ENCODE results near the gene IL16.
A peak's percentile ranks its signal among the peaks of the same experiment; 100 is the strongest.

The IL16 gene

DNA sequence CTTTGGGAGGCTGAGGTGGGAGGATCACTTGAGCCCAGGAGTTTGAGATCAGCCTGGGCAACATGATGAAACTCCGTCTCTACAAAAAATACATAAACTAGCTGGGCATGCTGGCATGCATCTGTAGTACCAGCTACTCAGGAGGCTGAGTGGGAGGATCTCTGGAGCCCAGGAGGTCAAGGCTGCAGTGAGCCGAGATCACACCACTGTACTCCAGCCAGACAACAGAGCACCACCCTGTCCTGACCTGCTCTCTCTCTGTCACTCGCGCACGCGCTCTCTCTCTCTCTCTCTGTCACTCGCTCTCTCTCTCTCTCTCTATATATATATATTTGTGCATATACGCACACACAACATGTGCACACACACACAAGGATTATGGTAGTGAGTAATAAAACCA lies 61.8 kb downstream of the IL16 start:
- no peak for DNase-seq

DNA sequence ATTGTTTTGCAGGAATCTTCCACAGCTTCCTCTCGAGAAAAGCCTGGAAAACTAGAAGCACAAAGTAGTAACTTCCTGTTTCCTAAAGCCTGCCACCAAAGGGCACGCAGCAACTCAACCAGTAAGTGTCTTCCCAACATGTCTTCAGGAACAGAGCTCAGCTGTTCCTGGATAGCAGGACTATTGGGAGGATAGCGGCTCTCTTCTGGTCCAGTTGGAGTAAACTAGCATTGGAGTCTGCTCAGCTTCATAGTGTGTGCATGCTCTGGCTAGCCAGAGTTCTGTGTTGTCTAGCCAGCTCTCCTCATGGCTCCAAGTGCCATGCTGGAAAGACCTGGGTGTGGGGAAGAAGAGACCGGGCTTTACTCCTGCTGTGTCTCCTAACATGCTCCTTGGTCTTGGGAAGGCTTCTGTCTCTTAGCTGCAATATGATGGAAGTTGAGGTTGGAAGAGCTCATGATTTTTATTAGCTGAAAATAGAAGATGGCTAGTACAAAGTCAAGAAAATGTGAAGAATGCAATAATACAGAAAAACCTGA lies 63.1 kb downstream of the IL16 start:
- DNase-seq: no peak

DNA sequence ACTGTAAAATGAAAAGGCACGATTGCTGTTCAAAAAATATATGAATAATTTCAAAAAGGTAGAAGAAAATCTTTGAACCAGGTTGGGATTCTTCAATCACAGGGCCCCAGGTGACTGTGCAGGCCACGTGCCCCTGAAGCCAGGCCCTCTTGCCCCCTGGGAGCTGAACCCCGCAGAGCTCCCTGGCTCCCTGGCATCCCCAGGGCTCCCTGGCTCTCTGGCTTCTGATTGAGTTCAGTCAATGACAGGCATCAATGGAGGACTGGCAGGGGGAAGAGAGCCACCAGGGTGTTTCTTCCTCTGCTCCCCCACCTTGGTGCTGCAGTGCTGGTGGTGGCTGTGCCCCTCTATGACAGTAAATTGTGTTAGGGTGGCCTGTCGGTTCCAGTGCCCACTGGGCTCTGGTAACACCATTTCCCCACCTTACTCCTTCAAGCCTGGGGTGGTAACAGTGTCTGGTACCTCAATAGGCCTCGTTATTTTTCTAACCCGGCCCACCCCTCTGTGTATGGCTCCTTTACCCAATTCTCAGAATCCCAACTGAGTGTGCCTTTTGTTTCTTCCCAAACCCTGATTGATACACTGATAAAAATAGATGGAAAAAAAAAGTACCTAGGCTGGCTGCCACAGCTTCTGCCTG lies 64.6 kb downstream of the IL16 start:
- no peak for DNase-seq

DNA sequence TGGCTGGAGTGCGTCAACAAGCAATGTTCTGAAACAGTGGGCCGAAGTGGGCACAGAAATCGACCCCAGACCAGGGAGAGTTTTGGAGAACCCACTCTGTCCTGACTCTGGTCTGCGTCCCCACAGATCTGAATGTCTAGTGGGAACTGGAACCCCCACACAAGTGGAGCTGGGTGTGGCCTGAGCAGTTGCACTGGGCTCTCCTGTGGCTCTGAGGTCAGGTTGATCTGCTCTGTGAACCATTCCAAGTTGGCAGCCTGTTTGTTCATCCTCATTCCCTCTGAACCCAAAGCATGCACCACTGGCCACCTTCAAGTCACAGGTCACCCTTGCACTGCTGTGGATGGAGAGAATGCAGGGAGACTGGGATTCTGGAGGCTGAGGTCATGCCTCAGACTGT lies 66.8 kb downstream of the IL16 start:
- DNase-seq: no peak

DNA sequence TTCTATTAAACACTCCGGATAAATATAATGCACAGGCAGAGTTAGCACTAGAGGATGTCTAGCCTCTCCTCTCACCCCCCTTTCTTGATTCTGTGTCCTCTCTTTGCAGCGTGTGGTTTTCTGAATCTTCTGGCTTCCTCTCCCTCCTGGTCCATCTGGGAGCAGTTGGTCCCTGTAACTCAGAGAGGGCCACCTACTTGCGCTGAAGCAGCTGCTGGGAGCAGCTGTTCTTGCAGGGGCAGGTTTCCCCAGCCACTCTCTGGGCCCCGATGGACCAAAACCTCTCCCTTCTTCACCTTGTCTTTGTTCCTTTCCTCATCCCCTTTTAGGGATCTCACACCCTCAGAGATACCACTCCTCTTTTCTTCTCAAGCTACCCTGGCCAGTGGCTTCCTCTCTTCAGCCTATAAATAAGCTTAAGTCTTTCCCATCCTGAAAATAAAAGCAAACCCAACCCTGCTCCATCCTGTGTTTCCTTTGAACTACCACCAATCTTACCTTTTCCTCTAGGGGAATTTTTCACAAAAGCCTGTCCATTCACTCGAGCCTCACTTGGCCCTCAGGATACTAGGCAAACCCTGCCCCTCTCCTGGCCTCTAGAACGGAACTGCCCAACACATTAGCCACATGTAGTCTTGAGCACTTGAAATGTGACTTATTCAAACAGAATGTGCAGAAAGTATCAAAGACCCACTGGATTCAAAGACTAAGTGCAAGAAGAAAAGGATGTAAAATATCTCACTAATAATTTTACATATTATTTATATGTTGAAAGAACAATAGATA lies 67.6 kb downstream of the IL16 start:
- no peak for DNase-seq

DNA sequence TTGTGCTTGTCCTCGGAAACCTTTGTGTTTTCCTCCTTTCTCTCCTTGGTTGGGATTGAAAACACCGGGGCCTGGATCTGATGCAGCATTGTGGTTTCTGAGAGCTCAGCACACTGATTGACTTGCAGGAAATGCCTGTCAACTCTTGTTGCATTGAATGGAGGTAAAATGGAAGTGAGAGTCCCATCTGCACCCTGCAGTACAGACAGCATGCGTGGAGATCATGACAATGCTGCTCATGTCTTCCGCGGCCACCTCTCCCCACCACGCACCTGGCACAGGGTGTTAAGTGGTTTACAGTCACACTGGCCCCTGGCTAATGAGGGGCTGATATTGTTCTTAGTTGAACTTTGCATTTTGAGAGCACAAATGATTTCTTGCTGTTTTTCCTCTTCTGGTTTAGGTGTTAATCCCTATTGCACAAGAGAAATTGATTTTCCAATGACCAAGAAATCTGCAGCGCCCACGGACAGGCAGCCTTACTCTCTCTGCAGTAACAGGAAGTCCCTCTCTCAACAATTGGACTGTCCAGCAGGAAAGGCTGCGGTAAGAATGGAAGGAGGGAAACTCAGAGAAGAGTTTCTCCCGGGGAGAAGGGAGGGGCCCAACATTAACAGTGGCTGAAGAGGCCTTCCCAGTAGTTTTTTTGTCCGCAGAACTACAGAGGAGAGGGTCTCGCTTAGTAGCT lies 68.7 kb downstream of the IL16 start:
- DNase-seq: no peak

DNA sequence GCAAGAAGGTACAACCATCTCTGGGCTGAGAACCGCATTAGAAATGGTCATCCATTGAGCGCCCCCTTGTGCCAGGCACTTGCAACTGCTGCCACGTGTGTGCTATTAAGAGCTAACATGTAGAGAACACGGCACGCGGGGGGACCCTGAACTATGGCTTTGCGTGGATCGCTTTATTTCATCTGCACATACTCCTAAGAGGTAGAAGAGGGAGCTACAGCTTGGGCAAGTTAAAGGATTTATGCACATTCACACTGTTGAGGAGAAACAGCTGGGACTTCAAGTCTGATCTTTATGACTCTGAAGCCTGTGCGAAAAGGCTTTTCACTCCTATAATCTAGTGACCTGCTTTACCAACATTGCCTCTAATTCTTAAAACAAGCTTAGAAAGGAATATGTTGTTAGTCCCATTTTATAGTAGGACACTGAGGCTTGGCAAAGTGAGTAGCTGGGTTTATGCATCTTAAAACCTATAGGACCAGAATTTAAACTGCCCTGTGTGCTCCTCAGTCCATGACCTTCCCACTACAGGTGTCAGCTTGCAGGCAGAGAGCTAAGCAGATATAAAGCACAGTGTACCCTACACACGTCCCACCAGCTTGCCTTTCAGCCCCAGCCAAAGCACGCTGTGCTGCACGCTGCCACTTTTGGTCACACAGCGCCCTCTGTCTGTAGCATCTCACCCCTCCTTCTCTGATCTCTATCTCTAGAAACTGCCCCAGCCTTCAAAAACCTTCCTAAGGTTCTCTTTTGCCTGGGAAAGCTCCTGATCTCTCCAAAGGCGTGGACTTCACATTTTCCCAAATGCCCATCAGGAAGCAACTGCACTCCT lies 69.5 kb downstream of the IL16 start:
- peak; percentile 77 for DNase-seq

DNA sequence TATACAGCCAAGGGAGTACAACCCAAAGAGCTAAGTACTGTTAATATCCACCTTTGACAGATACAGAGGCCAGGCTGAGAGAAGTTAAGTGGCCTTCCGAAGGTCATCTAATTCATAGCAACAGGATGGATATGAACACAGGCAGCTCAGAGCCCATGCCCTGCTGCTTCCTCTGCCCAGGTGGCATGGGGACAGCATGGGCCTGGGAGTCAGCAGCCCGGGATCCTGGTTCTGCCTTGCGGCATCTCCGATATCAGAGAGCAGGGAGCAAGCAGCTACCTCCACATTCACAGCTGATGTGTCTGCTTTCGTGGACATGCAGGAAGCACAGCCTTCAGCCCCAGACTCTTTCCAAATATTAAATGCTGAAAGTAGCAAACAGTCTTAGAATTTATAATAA lies 71.7 kb downstream of the IL16 start:
- no peak for DNase-seq

DNA sequence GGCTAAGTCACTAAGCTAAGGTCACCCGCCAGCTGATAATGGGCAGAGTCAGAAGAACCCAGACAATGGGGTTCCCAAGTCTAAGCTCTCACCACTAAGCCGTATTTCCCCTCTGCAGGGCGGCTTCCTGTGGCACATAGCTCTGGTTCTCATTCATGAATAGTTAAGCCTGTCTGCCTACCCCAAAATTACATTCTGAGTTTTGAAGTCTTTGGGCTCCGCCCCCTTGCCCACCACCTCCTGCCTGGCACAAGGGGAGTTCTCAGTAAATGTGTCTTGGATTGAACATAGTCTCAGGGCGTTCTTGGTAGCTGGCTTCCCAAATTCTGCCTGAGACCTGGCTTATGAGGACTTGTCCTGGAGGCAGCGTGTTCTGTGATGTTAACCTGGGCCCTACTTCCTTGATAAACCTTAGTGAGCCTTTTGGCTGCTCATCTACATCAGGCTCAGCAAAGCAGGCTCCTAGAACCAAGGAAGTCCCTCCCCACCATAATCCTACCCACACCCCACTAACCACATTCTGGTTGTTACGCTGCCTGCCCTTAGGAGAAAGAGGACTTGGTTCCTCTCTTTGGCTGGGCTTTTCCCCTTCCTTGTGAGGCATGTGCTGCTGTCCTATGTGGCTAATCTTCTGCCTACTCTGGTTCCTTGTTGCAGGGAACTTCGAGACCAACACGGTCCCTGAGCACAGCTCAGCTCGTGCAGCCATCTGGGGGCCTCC lies 72.4 kb downstream of the IL16 start:
- no peak for DNase-seq

DNA sequence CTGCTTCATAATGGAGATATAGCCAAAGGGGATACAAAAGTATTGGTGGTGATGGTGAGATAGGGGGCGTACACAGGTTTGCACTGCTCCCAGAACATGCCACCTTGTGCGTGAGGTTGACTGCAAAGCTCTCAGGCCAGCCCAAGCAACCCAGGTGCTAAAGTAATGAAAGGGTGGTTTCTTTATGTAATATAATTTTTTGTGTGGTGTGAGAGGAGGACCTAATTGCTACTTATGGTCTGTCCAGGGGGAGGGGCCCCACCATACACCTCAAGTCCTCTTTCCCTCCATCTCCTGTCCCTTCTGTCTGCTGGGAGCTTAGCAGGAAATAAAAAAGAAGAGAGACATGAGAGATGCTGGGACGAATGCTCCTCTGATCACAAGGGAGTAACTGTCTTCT lies 73.5 kb downstream of the IL16 start:
- no peak for DNase-seq

DNA sequence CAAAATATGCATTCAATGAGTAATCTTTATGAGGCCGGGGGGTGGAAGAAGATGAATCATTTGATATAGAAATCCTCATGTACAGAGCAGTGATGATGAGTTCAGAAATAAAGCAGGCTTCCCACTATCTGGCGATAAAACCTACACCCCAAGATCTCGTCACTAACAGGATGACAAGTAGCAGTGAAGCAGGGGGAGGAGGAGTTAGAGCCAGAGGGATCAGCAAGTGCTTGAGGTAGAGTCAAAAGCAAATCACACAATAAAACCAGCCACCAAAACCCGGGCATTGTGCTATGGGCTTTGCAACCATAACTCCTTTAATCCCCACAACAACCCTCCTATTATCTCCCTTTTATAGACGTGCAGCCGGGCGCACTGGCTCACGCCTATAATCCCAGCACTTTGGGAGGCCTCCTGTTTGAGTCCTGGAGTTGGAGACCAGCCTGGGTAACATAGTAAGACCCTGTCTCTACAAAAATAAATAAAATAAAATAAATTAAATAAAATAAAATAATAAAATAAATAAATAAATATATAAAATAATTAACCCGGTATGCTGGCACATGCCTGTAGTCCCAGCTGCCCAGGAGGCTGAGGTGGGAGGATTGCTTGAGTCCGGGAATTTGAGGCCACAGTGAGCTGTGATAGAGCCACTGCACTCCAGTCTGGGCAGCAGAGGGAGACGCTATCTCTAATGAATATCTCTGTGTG lies 74.3 kb downstream of the IL16 start:
- no peak for DNase-seq

DNA sequence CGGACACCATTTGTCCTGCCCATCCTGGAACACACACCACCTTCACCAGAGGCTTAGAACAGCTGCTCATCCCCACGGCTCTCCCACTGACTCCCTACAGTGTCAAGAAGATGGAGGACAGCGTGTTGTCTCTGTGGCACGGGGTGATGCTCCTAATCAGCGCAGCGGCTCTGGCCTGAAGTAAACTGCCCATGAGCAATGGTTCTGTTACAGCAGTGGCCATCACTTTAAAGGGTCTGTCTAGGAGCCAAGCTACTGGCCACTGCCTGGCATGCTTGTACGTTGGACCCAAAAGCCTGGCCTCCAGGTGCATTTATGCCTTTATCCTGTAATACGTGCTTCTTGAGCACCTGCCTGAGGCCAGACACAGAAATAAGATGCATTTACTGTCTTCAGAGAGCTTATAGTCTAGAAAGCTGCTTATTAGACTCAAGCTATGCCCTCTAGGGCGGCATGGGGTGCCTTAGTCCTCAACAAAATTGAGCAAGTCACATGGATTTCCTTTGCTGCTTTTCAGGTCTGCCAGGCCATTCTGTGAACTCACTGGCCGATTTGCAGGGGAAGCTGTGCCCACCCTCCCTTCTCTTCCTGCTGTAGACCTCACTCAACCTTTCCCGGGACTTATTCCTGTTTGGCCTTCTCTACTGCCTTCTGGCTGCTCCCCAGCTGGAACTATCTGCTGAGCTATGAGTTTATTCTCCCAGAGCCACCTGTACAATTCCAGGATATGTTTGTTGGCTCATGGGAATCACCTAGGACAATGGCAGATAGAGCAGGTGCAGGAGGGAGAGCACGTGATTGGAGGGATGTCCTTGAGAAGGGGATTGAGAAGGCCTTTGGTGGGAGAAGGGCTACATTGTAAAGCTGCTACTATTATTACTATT lies 75.3 kb downstream of the IL16 start:
- DNase-seq: no peak

DNA sequence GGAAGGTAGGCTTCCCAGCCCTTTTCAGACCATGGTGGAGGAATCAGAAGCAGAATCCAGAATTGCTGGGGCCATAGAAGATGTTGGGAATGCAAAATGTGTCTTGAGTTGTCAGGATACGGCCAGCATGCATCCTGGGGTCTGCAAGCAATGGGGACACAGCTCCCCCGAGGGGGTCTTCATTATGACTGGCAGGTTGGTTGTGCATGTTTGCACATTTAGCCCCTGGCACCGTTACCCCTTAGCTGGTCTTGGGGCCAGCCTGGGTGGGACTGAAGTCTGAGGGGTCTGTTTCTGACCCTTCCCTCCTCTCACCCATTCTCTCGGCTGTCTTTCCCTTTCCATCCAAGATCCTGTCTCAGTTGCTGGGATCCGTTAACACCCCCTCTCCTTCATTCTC lies 76.5 kb downstream of the IL16 start:
- DNase-seq: no peak

DNA sequence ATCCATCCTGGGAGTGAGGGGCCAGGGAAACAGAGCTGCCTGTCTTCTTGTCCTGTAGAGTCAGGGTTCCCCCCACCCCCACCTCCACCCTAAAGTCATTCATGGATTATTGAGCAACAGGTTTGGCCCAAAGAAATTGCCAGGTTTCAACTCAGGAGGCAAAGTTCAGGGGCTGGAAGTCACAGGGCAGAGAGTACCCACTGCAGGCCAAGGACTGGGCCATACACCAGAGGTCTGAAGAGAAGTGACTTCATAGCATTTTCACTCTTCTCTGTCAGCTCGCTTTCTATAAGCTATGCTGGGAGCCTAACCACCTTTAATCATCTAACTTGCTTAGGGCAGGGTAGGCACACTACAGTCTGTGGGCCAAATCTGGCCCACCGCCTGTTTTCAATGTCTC lies 77.2 kb downstream of the IL16 start:
- DNase-seq: no peak

DNA sequence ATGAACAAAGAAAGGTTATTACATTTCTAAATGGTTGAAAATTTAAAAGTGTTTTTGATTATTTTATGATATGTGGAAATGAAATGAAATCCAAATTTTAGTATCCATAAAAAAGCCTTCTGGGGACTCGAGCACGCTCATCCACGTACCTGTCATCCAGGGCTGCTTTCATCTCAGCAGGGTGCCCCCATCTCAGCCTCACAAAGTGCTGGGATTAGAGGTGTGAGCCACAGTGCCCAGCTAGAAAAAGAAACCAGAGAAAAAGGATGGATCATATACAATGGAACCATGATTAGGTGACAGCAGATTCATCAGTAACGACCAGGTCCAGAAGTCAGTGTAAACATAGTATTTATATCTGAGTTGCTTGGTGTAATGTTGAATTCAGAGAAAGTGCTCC lies 77.6 kb downstream of the IL16 start:
- DNase-seq: no peak

DNA sequence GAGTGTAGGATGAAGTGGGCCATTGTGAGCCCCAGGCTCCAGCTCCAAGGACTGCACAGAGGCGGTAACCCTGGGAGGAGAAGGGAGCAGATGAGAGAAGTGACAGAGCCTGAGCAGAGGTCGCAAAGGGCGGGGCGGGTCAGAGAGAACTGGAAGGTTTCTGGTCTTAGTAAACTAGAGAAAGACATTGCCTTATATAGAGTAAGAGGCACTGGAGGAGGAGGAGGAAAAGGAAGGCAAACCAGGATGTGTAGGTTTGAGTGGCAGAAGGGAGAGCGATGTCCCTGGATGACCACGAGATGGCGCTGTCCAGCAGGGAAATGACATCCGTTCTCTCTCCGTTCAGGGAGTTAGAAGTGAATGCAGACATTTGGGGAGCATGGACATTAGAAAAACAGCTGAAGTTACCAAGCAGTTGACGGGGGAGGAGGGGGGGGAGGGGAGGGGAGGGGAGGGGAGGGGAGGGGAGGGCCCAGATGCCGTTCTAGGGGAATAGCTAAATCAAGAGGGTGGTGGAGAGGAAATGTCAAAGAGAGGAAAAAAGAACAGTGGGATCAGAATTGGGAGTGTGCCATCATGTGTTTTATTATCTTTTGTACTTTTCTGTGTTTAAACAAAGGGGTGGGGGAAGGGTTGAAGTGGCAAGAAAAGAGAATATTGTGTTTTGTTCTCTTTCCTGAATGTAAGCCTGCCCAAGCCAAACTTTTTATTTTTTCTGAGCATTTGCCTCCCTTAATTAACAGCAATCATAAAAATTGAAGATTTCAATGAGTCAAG lies 78.4 kb downstream of the IL16 start:
- peak; percentile 29 for DNase-seq

DNA sequence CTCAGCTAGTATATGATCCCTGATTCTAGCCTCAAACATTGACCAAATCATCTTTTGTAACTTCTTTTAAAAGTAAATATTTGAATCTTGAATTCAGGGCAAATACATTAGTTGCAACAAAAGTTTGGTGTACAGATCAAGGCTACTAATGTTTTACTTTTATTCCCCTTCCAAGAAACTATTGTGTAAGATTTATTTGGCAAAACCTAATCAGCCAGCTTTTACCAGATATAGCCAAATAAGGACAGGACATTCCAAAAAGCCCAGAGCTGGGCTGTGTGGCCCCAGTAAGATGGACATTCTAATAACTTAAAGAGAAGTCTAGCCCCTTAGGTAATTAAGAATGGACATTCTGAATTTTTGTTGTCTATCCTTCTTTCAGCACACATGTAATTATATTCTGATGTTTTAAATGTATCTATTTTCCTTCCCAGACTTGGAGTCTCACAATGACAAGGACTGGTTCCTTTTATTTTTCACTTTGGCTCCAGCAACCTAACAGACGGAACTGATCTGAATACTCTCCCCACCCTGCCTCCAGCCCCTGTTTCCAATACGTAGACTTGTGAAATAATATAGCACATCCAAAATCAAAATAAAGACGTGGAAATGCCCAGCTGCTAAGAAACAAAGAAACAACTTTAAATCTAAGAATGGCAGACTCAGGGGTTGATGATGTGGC lies 79.2 kb downstream of the IL16 start:
- DNase-seq: no peak

DNA sequence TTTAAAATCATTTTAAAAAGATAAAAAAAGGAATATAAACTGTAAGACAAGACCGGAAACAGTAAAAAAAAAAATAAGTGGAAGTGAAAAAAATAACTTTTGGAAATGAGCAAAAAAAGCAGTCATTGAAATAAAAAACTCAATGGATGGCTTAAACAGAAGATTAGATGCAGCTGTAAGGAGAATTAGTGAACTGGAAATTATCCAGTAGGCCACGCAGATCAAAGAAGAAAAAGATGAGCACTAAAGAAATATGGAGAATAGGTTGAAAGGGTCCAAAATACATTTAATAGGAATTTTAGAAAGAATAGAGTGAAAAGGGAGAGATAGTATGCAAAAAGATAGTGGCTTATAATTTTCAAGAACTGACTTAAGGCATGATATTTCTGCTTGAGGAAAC lies 80.3 kb downstream of the IL16 start:
- no peak for DNase-seq

DNA sequence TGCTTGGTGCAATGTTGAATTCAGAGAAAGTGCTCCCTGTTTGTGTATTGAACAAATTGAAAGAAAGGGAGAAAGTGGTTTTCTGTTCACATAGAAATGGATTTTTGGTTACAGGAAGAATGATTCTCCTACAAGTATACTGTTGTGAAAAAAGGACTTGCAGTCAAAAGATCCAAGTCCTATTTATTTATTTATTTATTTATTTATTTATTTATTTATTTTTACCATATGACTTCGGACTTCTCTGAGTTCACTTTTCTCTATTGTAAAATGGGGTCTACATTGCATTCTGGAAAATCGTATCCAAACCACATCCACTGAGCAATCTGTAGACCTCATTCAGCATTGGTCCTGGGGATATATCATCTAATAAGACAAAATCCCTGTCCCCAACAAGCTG lies 81.2 kb downstream of the IL16 start:
- no peak for DNase-seq

All from KG1 (cell line).